Gastroesophageal sphincter (tissue), 3 donors: ENCODE data around the gene XRCC3.

Source experiments
- CTCF ChIP-seq, 4 experiments: fragments of 200-600 bp in 2 of 4; fragments of 450-650 bp in 2 of 4; sonication (generic) in 1 of 4; IDR thresholded peaks; one replicate each; pipeline ENCODE4 v1.5.1; 2017 to 2019; ENCODE audit warnings: antibody characterized with exemption in 4 of 4, mild to moderate bottlenecking in 2 of 4, moderate library complexity in 2 of 4
- EP300 ChIP-seq: sonication (generic); formaldehyde crosslinking; IDR thresholded peaks from one replicate; pipeline ENCODE4 v1.6.1; 2017; ENCODE audit warnings: antibody characterized with exemption, mild to moderate bottlenecking
- POLR2A ChIP-seq, 2 donors: fragments of 450-650 bp; IDR thresholded peaks; one replicate each; pipeline ENCODE4 v1.6.1; 2017; ENCODE audit warnings: antibody characterized with exemption in 2 of 2, mild to moderate bottlenecking in 2 of 2, moderate library complexity in 1 of 2

GRCh38 chr14:103669370-103669769 is 45.9 kb downstream of the XRCC3 start:
- no peak for TF ChIP-seq CTCF (IDR thresholded peaks at IDR 0.05)
- no peak for TF ChIP-seq POLR2A (IDR thresholded peaks at IDR 0.05)
- no peak for TF ChIP-seq EP300
